IPS-18a (cell line): ENCODE measurements around the gene CSHL1.
"Not testable (repeated sequence)": the region's sequence is repeated elsewhere in the genome, so short reads cannot be mapped to it uniquely, and the experiment has no call there.

Source experiments
- H3K27ac ChIP-seq: one replicate; pipeline ENCODE4 v1.5.1; 2013; ENCODE audit warnings: low read length
- H3K27me3 ChIP-seq: one replicate; pipeline ENCODE4 v1.6.1; 2013; ENCODE audit warnings: mild to moderate bottlenecking, low read length; ENCODE audit not compliant: control insufficient read depth, insufficient read depth
- H3K36me3 ChIP-seq: one replicate; pipeline ENCODE4 v1.6.1; 2013; ENCODE audit warnings: low read depth, low read length; ENCODE audit not compliant: control insufficient read depth
- H3K4me1 ChIP-seq: one replicate; pipeline ENCODE4 v1.6.1; 2013; ENCODE audit warnings: low read depth, low read length; ENCODE audit not compliant: control insufficient read depth
- H3K4me3 ChIP-seq: one replicate; pipeline ENCODE4 v1.5.1; 2013; ENCODE audit warnings: low read length
- H3K9ac ChIP-seq: one replicate; pipeline ENCODE4 v1.6.1; 2013; ENCODE audit warnings: mild to moderate bottlenecking, low read length, moderate library complexity
- H3K9me3 ChIP-seq: one replicate; pipeline ENCODE4 v1.6.1; 2013; ENCODE audit warnings: low read depth, low read length; ENCODE audit not compliant: control insufficient read depth

Gene CSHL1

GRCh38 chr17:63874061-63874626, 36.9 kb downstream of the CSHL1 start:
- H3K9me3 ChIP-seq, H3K9ac ChIP-seq, H3K4me3 ChIP-seq, H3K36me3 ChIP-seq, H3K4me1 ChIP-seq, H3K27me3 ChIP-seq, H3K27ac ChIP-seq: not testable (repeated sequence)

GRCh38 chr17:63873577-63873976, 37.5 kb downstream of the CSHL1 start, which contains the start of gene CSH2:
Gene CSH2, minus strand, starts transcription at chr17:63873677. Its CDS starts 63 bp downstream, at chr17:63873614.
- not testable (repeated sequence) for H3K4me1 ChIP-seq, H3K36me3 ChIP-seq, H3K9me3 ChIP-seq, H3K27me3 ChIP-seq, H3K4me3 ChIP-seq, H3K27ac ChIP-seq, H3K9ac ChIP-seq

- not testable (repeated sequence) for H3K27me3 ChIP-seq, H3K36me3 ChIP-seq, H3K27ac ChIP-seq, H3K9ac ChIP-seq, H3K4me3 ChIP-seq, H3K4me1 ChIP-seq, H3K9me3 ChIP-seq
Measured at GRCh38 chr17:63871646-63872365, 39.3 kb downstream of the CSHL1 start.

- H3K27ac ChIP-seq, H3K4me1 ChIP-seq, H3K9ac ChIP-seq, H3K4me3 ChIP-seq, H3K9me3 ChIP-seq, H3K36me3 ChIP-seq, H3K27me3 ChIP-seq: not testable (repeated sequence)
Measured at GRCh38 chr17:63870292-63870665, 40.8 kb downstream of the CSHL1 start.

GRCh38 chr17:63869491-63870291, 41.4 kb downstream of the CSHL1 start:
- not testable (repeated sequence) for H3K4me3 ChIP-seq, H3K9ac ChIP-seq, H3K9me3 ChIP-seq, H3K27ac ChIP-seq, H3K27me3 ChIP-seq, H3K4me1 ChIP-seq, H3K36me3 ChIP-seq

GRCh38 chr17:63866625-63867024, 44.4 kb downstream of the CSHL1 start:
- not testable (repeated sequence) for H3K27me3 ChIP-seq, H3K27ac ChIP-seq, H3K9ac ChIP-seq, H3K4me1 ChIP-seq, H3K36me3 ChIP-seq, H3K9me3 ChIP-seq, H3K4me3 ChIP-seq
